ENCODE measurements around the gene RBP3. TPM values are rescaled to one million over a fixed set of nuclear protein-coding genes. Genes with fewer than 3 reads are reported as not detected.

Gene RBP3
- not detected for total RNA-seq

- Mint-ChIP-seq H3K4me1 (ENCODE audit: low read depth) (no peaks in the 10 kb centered on the region), H3K27me3 (ENCODE audit: low read depth) (no peaks in the 10 kb centered on the region), H3K4me3 (no peak within 1 kb of the TSS), H3K9me3 (no peaks in the 10 kb centered on the region), H3K36me3 (ENCODE audit: insufficient read depth) (no peaks in the 10 kb centered on the region)
- DNase-seq (no peak), ATAC-seq (no peak)
Observed at GRCh38 chr10:47348138-47348651, at the start of gene RBP3. Gene RBP3 (plus strand): TSS chr10:47348363. CDS start chr10:47348485, 122 bp downstream.

GRCh38 chr10:47298715-47299114 lies 49.4 kb upstream of the RBP3 start:
- Mint-ChIP-seq H3K27me3 (ENCODE audit: low read depth) (peaks cover 13% of the 10 kb centered on the region), H3K9me3 (no peaks in the 10 kb centered on the region), H3K4me3 (no peak overlapping the region), H3K4me1 (ENCODE audit: low read depth) (peaks cover 9% of the 10 kb centered on the region), H3K36me3 (ENCODE audit: insufficient read depth) (no peaks in the 10 kb centered on the region)
- DNase-seq (no peak), ATAC-seq (no peak)

GRCh38 chr10:47299611-47300428 lies 48.3 kb upstream of the RBP3 start, which contains the start of gene GDF10:
Gene GDF10 (plus strand): TSS chr10:47300197. CDS start chr10:47300652, 455 bp downstream.
- ATAC-seq (peak; percentile 67 to 70), DNase-seq (peak; percentile 30)
- Mint-ChIP-seq H3K27me3 (ENCODE audit: low read depth) (peaks cover 10% of the 10 kb centered on the region), H3K9me3 (no peaks in the 10 kb centered on the region), H3K4me1 (ENCODE audit: low read depth) (peaks cover 9% of the 10 kb centered on the region), H3K4me3 (peak within 1 kb of the TSS; percentile 59), H3K36me3 (ENCODE audit: insufficient read depth) (no peaks in the 10 kb centered on the region)

GRCh38 chr10:47300429-47300931 lies 47.7 kb upstream of the RBP3 start:
- peak in 1 of 2 donors; percentile 14 for ATAC-seq
- Mint-ChIP-seq H3K4me1 (ENCODE audit: low read depth) (peaks cover 9% of the 10 kb centered on the region), H3K4me3 (peak overlapping the region; percentile 59), H3K36me3 (ENCODE audit: insufficient read depth) (no peaks in the 10 kb centered on the region), H3K9me3 (no peaks in the 10 kb centered on the region), H3K27me3 (ENCODE audit: low read depth) (peaks cover 10% of the 10 kb centered on the region)
- no peak for DNase-seq

GRCh38 chr10:47301833-47302232 lies 46.3 kb upstream of the RBP3 start:
- DNase-seq (no peak), ATAC-seq (no peak)
- Mint-ChIP-seq H3K4me1 (ENCODE audit: low read depth) (peaks cover 13% of the 10 kb centered on the region), H3K9me3 (no peaks in the 10 kb centered on the region), H3K4me3 (no peak overlapping the region), H3K27me3 (ENCODE audit: low read depth) (peaks cover 10% of the 10 kb centered on the region), H3K36me3 (ENCODE audit: insufficient read depth) (no peaks in the 10 kb centered on the region)

- H3K36me3 Mint-ChIP-seq (ENCODE audit: insufficient read depth): no peaks in the 10 kb centered on the region
Observed at GRCh38 chr10:47303105-47303504, 45.1 kb upstream of the RBP3 start.

GRCh38 chr10:47303866-47304265 lies 44.3 kb upstream of the RBP3 start:
- Mint-ChIP-seq H3K4me3 (no peak overlapping the region), H3K9me3 (no peaks in the 10 kb centered on the region)

More at GRCh38 chr10:47303105-47303504, 45.1 kb upstream of the RBP3 start:
- peaks cover 13% of the 10 kb centered on the region for H3K4me1 Mint-ChIP-seq (ENCODE audit: low read depth)
- DNase-seq (no peak), ATAC-seq (no peak)
- H3K27me3 Mint-ChIP-seq (ENCODE audit: low read depth): peaks cover 10% of the 10 kb centered on the region
- no peak overlapping the region for H3K4me3 Mint-ChIP-seq
- no peaks in the 10 kb centered on the region for H3K9me3 Mint-ChIP-seq

GRCh38 chr10:47305566-47305965 lies 42.6 kb upstream of the RBP3 start:
- H3K9me3 Mint-ChIP-seq: no peaks in the 10 kb centered on the region
- peaks cover 5% of the 10 kb centered on the region for H3K27me3 Mint-ChIP-seq (ENCODE audit: low read depth)
- DNase-seq (no peak), ATAC-seq (no peak)
- H3K4me3 Mint-ChIP-seq: no peak overlapping the region
- no peaks in the 10 kb centered on the region for H3K36me3 Mint-ChIP-seq (ENCODE audit: insufficient read depth)
- peaks cover 12% of the 10 kb centered on the region for H3K4me1 Mint-ChIP-seq (ENCODE audit: low read depth)

More at GRCh38 chr10:47303866-47304265, 44.3 kb upstream of the RBP3 start:
- H3K36me3 Mint-ChIP-seq (ENCODE audit: insufficient read depth): no peaks in the 10 kb centered on the region
- DNase-seq (no peak), ATAC-seq (no peak)
- peaks cover 10% of the 10 kb centered on the region for H3K27me3 Mint-ChIP-seq (ENCODE audit: low read depth)
- peaks cover 13% of the 10 kb centered on the region for H3K4me1 Mint-ChIP-seq (ENCODE audit: low read depth)

- no peak for DNase-seq
- Mint-ChIP-seq H3K4me3 (no peak overlapping the region), H3K4me1 (ENCODE audit: low read depth) (peaks cover 20% of the 10 kb centered on the region), H3K9me3 (no peaks in the 10 kb centered on the region), H3K27me3 (ENCODE audit: low read depth) (no peaks in the 10 kb centered on the region), H3K36me3 (ENCODE audit: insufficient read depth) (no peaks in the 10 kb centered on the region)
- no peak for ATAC-seq
Observed at GRCh38 chr10:47306387-47307210, 41.6 kb upstream of the RBP3 start.

- Mint-ChIP-seq H3K9me3 (no peaks in the 10 kb centered on the region), H3K4me1 (ENCODE audit: low read depth) (peaks cover 25% of the 10 kb centered on the region), H3K36me3 (ENCODE audit: insufficient read depth) (no peaks in the 10 kb centered on the region), H3K4me3 (no peak overlapping the region), H3K27me3 (ENCODE audit: low read depth) (no peaks in the 10 kb centered on the region)
- ATAC-seq (no peak), DNase-seq (no peak)
Observed at GRCh38 chr10:47307381-47307780, 40.8 kb upstream of the RBP3 start.

GRCh38 chr10:47308775-47309174 lies 39.4 kb upstream of the RBP3 start:
- Mint-ChIP-seq H3K36me3 (ENCODE audit: insufficient read depth) (no peaks in the 10 kb centered on the region), H3K9me3 (no peaks in the 10 kb centered on the region), H3K27me3 (ENCODE audit: low read depth) (no peaks in the 10 kb centered on the region), H3K4me1 (ENCODE audit: low read depth) (peaks cover 22% of the 10 kb centered on the region), H3K4me3 (no peak overlapping the region)
- ATAC-seq: no peak
- DNase-seq: no peak

GRCh38 chr10:47309408-47310089 lies 38.6 kb upstream of the RBP3 start:
- peaks cover 22% of the 10 kb centered on the region for H3K4me1 Mint-ChIP-seq (ENCODE audit: low read depth)
- H3K9me3 Mint-ChIP-seq: no peaks in the 10 kb centered on the region
- H3K36me3 Mint-ChIP-seq (ENCODE audit: insufficient read depth): no peaks in the 10 kb centered on the region
- ATAC-seq (no peak), DNase-seq (no peak)
- H3K27me3 Mint-ChIP-seq (ENCODE audit: low read depth): no peaks in the 10 kb centered on the region
- no peak overlapping the region for H3K4me3 Mint-ChIP-seq

GRCh38 chr10:47310090-47310505 lies 38.1 kb upstream of the RBP3 start:
- no peak for DNase-seq
- Mint-ChIP-seq H3K4me3 (no peak overlapping the region), H3K4me1 (ENCODE audit: low read depth) (peaks cover 22% of the 10 kb centered on the region), H3K36me3 (ENCODE audit: insufficient read depth) (no peaks in the 10 kb centered on the region), H3K27me3 (ENCODE audit: low read depth) (no peaks in the 10 kb centered on the region), H3K9me3 (no peaks in the 10 kb centered on the region)
- ATAC-seq: no peak
